DND-41 (cell line): ENCODE results near the gene HIVEP2.

Experiments used
- ATAC-seq: fragments of 200-7000 bp; cut with Tn5 transposase; 3 replicates; pipeline ENCODE4 v1.9.1; 2021; ENCODE audit warnings: low read depth; ENCODE audit not compliant: insufficient read depth
- DNase-seq: peaks from one replicate; pipeline ENCODE4 v3.0.0-alpha.2; 2020
- H2AFZ ChIP-seq: 2 replicates; pipeline ENCODE4 v1.6.0; 2012; ENCODE audit warnings: low read depth, low read length
- H3K27ac ChIP-seq: 2 replicates; pipeline ENCODE4 v1.5.1; 2012; ENCODE audit warnings: low read length, inconsistent platforms
- H3K27me3 ChIP-seq: fragments of 200-600 bp; sonication (generic); 2 replicates; pipeline ENCODE4 v1.6.0; 2012; ENCODE audit warnings: low read length, mild to moderate bottlenecking, inconsistent platforms; ENCODE audit not compliant: insufficient read depth, poor library complexity
- H3K36me3 ChIP-seq: 2 replicates; pipeline ENCODE4 v1.5.1; 2012; ENCODE audit warnings: low read length, inconsistent platforms; ENCODE audit not compliant: insufficient read depth
- H3K4me1 ChIP-seq: 2 replicates; pipeline ENCODE4 v1.5.1; 2012; ENCODE audit warnings: mild to moderate bottlenecking, low read length; ENCODE audit not compliant: insufficient read depth
- H3K4me2 ChIP-seq: 2 replicates; pipeline ENCODE4 v1.6.0; 2012; ENCODE audit warnings: mild to moderate bottlenecking, moderate library complexity, low read length, inconsistent platforms; ENCODE audit not compliant: insufficient read depth
- H3K4me3 ChIP-seq, 2 experiments: fragments of 200-600 bp in 1 of 2; shearing (Covaris generic) in 1 of 2; 2 replicates each; pipeline ENCODE4 v1.5.1; 2012 to 2016; ENCODE audit warnings: inconsistent platforms in 2 of 2, low read length in 2 of 2, mild to moderate bottlenecking in 2 of 2, low read depth in 1 of 2, moderate library complexity in 1 of 2
- H3K79me2 ChIP-seq: 2 replicates; pipeline ENCODE4 v1.6.0; 2012; ENCODE audit warnings: low read length, inconsistent platforms; ENCODE audit not compliant: insufficient read depth
- H3K9ac ChIP-seq: 2 replicates; pipeline ENCODE4 v1.6.0; 2012; ENCODE audit warnings: low read depth, mild to moderate bottlenecking, inconsistent platforms, low read length, moderate library complexity
- H3K9me3 ChIP-seq: 2 replicates; pipeline ENCODE4 v1.5.1; 2012; ENCODE audit warnings: low read length, moderate library complexity, mild to moderate bottlenecking, inconsistent platforms; ENCODE audit not compliant: insufficient read depth, severe bottlenecking
- H4K20me1 ChIP-seq: 2 replicates; pipeline ENCODE4 v1.6.0; 2012; ENCODE audit warnings: low read length; ENCODE audit not compliant: insufficient read depth
- EZH2 ChIP-seq: IDR thresholded peaks from 3 replicates; pipeline ENCODE4 v1.6.1; 2012; ENCODE audit warnings: borderline replicate concordance, low read depth, mild to moderate bottlenecking, moderate library complexity, low read length, inconsistent platforms; ENCODE audit not compliant: severe bottlenecking
- TF ChIP-seq, protein P1 (sequence below): IDR thresholded peaks from 2 replicates; pipeline ENCODE4 v1.5.1; 2012; ENCODE audit warnings: borderline replicate concordance, low read length, moderate library complexity, mild to moderate bottlenecking; ENCODE audit not compliant: poor library complexity, severe bottlenecking; ENCODE audit errors: extremely low read depth

The HIVEP2 gene

GRCh38 chr6:142781129-142781528, 163.8 kb downstream of the HIVEP2 start:
- no peak overlapping the region for H2AFZ ChIP-seq
- ATAC-seq = no peak
- H3K79me2 ChIP-seq = no peaks in the 10 kb centered on the region

DNA sequence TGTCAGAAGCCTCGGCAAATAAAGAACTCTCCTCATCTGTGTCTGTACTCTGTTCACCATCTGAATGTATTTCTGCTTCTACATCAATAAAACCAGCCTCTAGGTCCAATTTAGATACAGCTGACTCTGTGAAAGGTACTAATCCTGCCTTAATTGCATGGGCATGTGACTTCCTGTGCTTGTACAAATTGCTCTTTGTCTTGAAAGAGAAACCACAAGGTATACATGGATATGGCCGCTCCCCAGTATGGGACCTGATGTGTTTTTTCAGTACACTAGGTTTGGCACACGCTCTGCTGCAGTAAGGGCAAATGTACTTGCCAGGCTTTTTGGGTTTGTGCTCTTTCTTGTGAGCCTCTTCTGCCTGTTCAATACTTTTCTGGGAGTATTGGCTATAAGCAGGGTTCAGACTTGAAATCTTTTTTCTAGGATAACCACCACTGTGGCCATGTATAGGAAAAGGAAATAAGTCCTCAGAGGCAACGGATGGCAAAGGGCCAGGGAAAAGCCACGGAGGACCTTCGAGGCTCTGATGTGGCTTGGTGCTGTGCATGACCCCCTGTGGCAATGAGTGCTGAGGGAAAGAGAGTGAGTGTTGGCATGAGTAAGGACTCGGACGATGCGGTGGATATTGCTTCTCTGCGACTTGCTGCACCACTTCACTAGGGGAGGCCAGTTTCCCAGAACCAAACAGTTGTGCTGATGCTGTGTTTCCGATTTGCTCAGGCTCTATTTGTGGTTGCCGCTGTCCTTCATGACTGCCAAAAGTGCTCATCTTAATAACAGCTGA, 170.9 kb downstream of the HIVEP2 start:
- ATAC-seq (peak; percentile 85), DNase-seq (peak; percentile 22)
- peaks cover 12% of the 10 kb centered on the region for H3K4me1 ChIP-seq
- no peak overlapping the region for H3K4me3 ChIP-seq
- H3K9ac ChIP-seq = no peak overlapping the region
- H3K27me3 ChIP-seq = no peaks in the 10 kb centered on the region
- H3K79me2 ChIP-seq = no peaks in the 10 kb centered on the region
- H3K27ac ChIP-seq = no peak overlapping the region
- TF ChIP-seq, protein P1, sequence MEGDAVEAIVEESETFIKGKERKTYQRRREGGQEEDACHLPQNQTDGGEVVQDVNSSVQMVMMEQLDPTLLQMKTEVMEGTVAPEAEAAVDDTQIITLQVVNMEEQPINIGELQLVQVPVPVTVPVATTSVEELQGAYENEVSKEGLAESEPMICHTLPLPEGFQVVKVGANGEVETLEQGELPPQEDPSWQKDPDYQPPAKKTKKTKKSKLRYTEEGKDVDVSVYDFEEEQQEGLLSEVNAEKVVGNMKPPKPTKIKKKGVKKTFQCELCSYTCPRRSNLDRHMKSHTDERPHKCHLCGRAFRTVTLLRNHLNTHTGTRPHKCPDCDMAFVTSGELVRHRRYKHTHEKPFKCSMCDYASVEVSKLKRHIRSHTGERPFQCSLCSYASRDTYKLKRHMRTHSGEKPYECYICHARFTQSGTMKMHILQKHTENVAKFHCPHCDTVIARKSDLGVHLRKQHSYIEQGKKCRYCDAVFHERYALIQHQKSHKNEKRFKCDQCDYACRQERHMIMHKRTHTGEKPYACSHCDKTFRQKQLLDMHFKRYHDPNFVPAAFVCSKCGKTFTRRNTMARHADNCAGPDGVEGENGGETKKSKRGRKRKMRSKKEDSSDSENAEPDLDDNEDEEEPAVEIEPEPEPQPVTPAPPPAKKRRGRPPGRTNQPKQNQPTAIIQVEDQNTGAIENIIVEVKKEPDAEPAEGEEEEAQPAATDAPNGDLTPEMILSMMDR = no peak
- no peak for TF ChIP-seq EZH2
- H3K4me2 ChIP-seq = no peak overlapping the region
- peaks cover 15% of the 10 kb centered on the region for H3K36me3 ChIP-seq
- no peaks in the 10 kb centered on the region for H4K20me1 ChIP-seq
- H2AFZ ChIP-seq = no peak overlapping the region
- H3K9me3 ChIP-seq = no peaks in the 10 kb centered on the region

More at GRCh38 chr6:142781129-142781528, 163.8 kb downstream of the HIVEP2 start:
- TF ChIP-seq, protein P1 = no peak
- TF ChIP-seq EZH2 = no peak
- H3K27me3 ChIP-seq = no peaks in the 10 kb centered on the region
- no peak overlapping the region for H3K4me3 ChIP-seq
- H3K9me3 ChIP-seq = no peaks in the 10 kb centered on the region
- no peak for DNase-seq
- no peak overlapping the region for H3K4me2 ChIP-seq
- H4K20me1 ChIP-seq = no peaks in the 10 kb centered on the region
- H3K4me1 ChIP-seq = no peaks in the 10 kb centered on the region
- H3K36me3 ChIP-seq = no peaks in the 10 kb centered on the region
- no peak overlapping the region for H3K9ac ChIP-seq
- H3K27ac ChIP-seq = no peak overlapping the region

DNA sequence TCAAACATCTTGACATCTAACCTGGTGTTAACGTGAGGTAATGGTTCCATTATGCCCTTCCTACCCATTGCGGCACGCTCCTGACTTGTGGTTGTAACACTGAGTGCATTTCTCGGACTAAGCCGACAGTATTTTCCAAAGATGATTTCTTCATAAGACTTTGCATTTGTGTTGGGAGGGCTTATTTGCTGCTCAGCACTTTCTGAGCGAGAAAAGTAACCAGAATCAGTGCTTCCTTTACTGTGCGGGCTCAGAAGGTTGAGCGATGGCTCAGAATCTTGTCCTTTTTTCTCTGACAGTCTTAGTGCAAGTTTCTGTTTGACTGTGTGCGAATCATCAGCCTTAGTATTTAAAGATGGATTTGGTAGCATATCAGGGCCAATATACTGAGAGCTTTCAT, 171.7 kb downstream of the HIVEP2 start:
- H3K4me2 ChIP-seq = no peak overlapping the region
- no peak overlapping the region for H3K4me3 ChIP-seq
- TF ChIP-seq, protein P1 = no peak
- TF ChIP-seq EZH2 = no peak

More for the DNA sequence above, 171.7 kb downstream of the HIVEP2 start:
- DNase-seq (no peak), ATAC-seq (no peak)
- Histone ChIP-seq H3K27me3 (no peaks in the 10 kb centered on the region), H2AFZ (no peak overlapping the region), H3K36me3 (peaks cover 15% of the 10 kb centered on the region), H3K9ac (no peak overlapping the region), H3K4me1 (peaks cover 12% of the 10 kb centered on the region), H4K20me1 (no peaks in the 10 kb centered on the region), H3K79me2 (no peaks in the 10 kb centered on the region), H3K9me3 (no peaks in the 10 kb centered on the region), H3K27ac (no peak overlapping the region)
